ENCODE data around the gene TEAD2. TPM values are rescaled to one million over a fixed set of nuclear protein-coding genes. Genes with fewer than 3 reads are reported as not detected.

TEAD2 gene
- total RNA-seq (2022; extraction: Qiagen RNA extraction; ENCODE audit: low read depth): 14.6 to 19.1 TPM (median 16.8 TPM) in 5 replicates

GRCh38 chr19:49362048-49362928, at the start of gene TEAD2:
TSS of gene TEAD2 (minus strand) at chr19:49362416. CDS start at chr19:49360075, 2,341 bp downstream.

DNA sequence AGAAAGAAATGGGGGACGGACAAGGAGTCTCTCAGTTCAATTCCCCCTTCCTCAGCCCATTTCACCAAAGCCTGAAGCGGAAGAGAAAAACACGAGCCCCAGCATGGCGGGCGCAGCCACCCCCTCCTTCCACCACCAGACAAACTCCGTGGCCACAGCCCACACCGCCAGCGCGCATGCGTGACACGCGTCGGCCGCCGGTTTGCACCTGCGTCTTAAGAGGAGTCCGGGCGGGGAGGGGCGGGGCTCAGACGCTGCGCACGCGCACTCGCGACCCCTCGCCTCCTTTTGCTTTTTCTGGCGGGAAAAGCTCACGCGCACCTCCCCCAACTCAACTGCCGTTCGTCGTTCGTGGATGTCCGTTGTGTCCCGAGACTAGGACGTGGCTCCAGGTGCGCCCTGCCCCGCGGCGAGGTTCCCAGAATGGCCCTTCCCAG, 25.7 kb upstream of the TEAD2 start, which contains the start of gene KASH5:
Gene KASH5, plus strand, starts transcription at position 314 of the 437 bp plus-strand sequence. CDS start 2,635 bp downstream, outside the sequence.

DNA sequence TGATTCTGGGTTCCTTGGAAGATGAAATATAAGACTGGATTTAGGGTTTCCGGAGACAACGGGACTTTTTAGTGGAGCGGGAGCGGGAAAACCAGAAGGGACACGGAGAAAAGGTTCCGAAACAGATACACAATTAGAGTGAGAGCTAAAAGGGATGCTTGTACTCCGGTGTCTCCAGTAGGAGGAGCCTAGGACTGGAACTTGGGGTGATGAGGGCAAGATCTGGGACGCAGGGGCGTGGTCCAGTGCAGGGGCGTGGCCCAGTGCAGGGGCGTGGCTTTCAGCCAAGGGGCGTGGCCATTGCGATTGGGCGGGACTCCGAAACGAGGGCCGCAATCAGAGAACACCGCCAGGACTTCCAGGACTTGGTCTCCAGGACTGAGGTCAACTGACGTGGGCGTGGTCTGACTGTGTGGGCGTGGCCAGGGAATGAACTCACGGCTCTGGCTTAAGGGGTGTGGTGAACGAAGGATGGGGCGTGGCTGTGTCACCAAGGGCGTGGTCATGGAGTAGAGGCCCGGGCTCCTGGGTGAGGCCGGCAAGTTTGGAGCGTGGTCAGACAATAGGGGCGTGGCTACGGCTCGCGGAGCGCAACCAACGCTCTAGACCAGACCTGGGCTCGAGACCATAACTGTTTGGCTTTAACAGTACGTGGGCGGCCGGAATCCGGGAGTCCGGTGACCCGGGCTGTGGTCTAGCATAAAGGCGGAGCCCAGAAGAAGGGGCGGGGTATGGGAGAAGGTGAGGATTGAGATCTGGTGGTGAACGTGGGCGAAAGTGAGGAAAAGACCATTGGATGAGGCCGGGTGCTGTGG, 1.3 kb upstream of the TEAD2 start, which contains the start of gene DKKL1:
Gene DKKL1, plus strand, starts transcription at position 610 of the 815 bp plus-strand sequence. Its CDS starts 122 bp downstream, at position 732.

GRCh38 chr19:49335071-49335783, 27.0 kb downstream of the TEAD2 start, which contains the start of gene CD37:
TSS of gene CD37 (plus strand) at chr19:49335406. CDS start at chr19:49335541, 135 bp downstream.

DNA sequence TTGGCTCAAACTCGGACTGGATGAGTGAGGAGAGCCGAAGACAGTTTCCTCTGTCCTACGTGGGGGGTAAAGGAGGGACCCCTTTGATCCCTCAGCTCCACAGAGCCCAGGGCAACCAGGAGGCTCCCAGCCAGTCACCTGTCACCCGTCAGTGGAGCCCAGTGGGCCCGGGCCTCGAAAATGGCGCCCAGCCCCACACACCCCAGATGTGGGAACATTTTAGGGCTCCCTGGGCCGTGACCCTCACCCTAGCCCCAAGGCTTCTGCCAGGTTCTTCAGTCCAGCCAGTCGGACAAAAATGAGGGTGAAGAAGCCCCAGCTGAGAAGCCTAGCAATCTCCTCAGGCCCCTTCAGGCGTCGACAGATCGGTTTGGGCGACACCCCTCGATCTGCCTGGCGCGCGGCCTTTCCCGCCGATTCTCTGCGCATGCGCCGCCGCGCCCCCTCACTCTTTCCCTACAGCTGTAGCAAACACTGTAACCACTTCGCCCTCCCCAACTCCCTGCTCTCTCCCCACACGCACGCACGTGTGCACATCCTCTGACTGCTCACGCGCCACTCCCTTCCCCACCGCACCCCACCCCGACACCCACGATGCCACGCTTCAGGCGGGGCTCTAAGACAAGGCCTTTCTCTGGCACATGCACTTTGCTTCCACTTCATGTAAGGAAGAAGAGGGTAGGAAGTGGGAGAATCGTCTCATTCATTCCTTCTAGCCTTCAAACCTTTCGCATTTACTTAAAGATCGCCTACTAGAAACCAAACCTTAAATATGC, 37.2 kb downstream of the TEAD2 start, which contains the start of gene SLC6A16:
Gene SLC6A16, minus strand, starts transcription at position 391 of the 776 bp plus-strand sequence. CDS start 13,844 bp downstream, outside the sequence.

Other genes starting within 250 kb of the TEAD2 start
- 4.7 to 7.2 TPM (median 5.7 TPM) in 5 replicates for gene LIN7B, start 248.0 kb downstream of the TEAD2 start, total RNA-seq (2022; extraction: Qiagen RNA extraction; ENCODE audit: low read depth)
- gene C19orf73, start 243.3 kb downstream of the TEAD2 start, total RNA-seq (2022; extraction: Qiagen RNA extraction; ENCODE audit: low read depth): 1.2 to 2.5 TPM (median 1.8 TPM) in 5 replicates
- gene PPFIA3, start 242.9 kb downstream of the TEAD2 start, total RNA-seq (2022; extraction: Qiagen RNA extraction; ENCODE audit: low read depth): 5.7 to 9.0 TPM (median 8.0 TPM) in 5 replicates
- 0.07 to 0.14 TPM in 2 of 5 replicates, not detected in the others for gene HRC, start 207.0 kb downstream of the TEAD2 start, total RNA-seq (2022; extraction: Qiagen RNA extraction; ENCODE audit: low read depth)
- 6.8 to 9.9 TPM (median 7.3 TPM) in 5 replicates for gene TRPM4, start 204.6 kb downstream of the TEAD2 start, total RNA-seq (2022; extraction: Qiagen RNA extraction; ENCODE audit: low read depth)
- 1.0 to 1.3 TPM (median 1.1 TPM) in 5 replicates for gene SLC6A16, start 37.2 kb downstream of the TEAD2 start, total RNA-seq (2022; extraction: Qiagen RNA extraction; ENCODE audit: low read depth)
- not detected in 5 replicates for gene CD37, start 27.0 kb downstream of the TEAD2 start, total RNA-seq (2022; extraction: Qiagen RNA extraction; ENCODE audit: low read depth)
- 0.30 to 0.81 TPM (median 0.47 TPM) in 4 of 5 replicates, not detected in the other for gene DKKL1, start 1.5 kb upstream of the TEAD2 start, total RNA-seq (2022; extraction: Qiagen RNA extraction; ENCODE audit: low read depth)
- gene KASH5, start 25.8 kb upstream of the TEAD2 start, total RNA-seq (2022; extraction: Qiagen RNA extraction; ENCODE audit: low read depth): not detected in 5 replicates
- gene PTH2, start 61.0 kb upstream of the TEAD2 start, total RNA-seq (2022; extraction: Qiagen RNA extraction; ENCODE audit: low read depth): not detected in 5 replicates
- gene GFY, start 63.0 kb upstream of the TEAD2 start, total RNA-seq (2022; extraction: Qiagen RNA extraction; ENCODE audit: low read depth): 0.22 to 0.31 TPM (median 0.26 TPM) in 4 of 5 replicates, not detected in the other
- gene SLC17A7, start 79.1 kb upstream of the TEAD2 start, total RNA-seq (2022; extraction: Qiagen RNA extraction; ENCODE audit: low read depth): 0.58 to 0.68 TPM (median 0.62 TPM) in 5 replicates
- 92.8 to 102 TPM (median 100 TPM) in 5 replicates for gene PIH1D1, start 89.4 kb upstream of the TEAD2 start, total RNA-seq (2022; extraction: Qiagen RNA extraction; ENCODE audit: low read depth)
- 18.2 to 27.7 TPM (median 23.6 TPM) in 5 replicates for gene ALDH16A1, start 90.8 kb upstream of the TEAD2 start, total RNA-seq (2022; extraction: Qiagen RNA extraction; ENCODE audit: low read depth)
- 1.3 to 1.7 TPM (median 1.3 TPM) in 5 replicates for gene FLT3LG, start 111.8 kb upstream of the TEAD2 start, total RNA-seq (2022; extraction: Qiagen RNA extraction; ENCODE audit: low read depth)
- gene RPL13A, start 125.2 kb upstream of the TEAD2 start, total RNA-seq (2022; extraction: Qiagen RNA extraction; ENCODE audit: low read depth): 3,996 to 4,378 TPM (median 4,082 TPM) in 5 replicates
- 3,847 to 4,288 TPM (median 4,148 TPM) in 5 replicates for gene RPS11, start 134.0 kb upstream of the TEAD2 start, total RNA-seq (2022; extraction: Qiagen RNA extraction; ENCODE audit: low read depth)
- gene FCGRT, start 150.2 kb upstream of the TEAD2 start, total RNA-seq (2022; extraction: Qiagen RNA extraction; ENCODE audit: low read depth): 22.9 to 31.3 TPM (median 28.2 TPM) in 5 replicates
- gene RCN3, start 165.6 kb upstream of the TEAD2 start, total RNA-seq (2022; extraction: Qiagen RNA extraction; ENCODE audit: low read depth): 1.1 to 2.4 TPM (median 2.2 TPM) in 5 replicates
- 81.8 to 113 TPM (median 104 TPM) in 5 replicates for gene NOSIP, start 218.1 kb upstream of the TEAD2 start, total RNA-seq (2022; extraction: Qiagen RNA extraction; ENCODE audit: low read depth)
- 0.64 to 0.93 TPM (median 0.73 TPM) in 5 replicates for gene PRRG2, start 218.9 kb upstream of the TEAD2 start, total RNA-seq (2022; extraction: Qiagen RNA extraction; ENCODE audit: low read depth)
- 26.3 to 33.5 TPM (median 29.6 TPM) in 5 replicates for gene PRR12, start 228.8 kb upstream of the TEAD2 start, total RNA-seq (2022; extraction: Qiagen RNA extraction; ENCODE audit: low read depth)

Measured in A549 treated with CpdA at 1 μM for 4 hours (cell line).